ENCODE data around the gene SLC22A12.
A peak's percentile ranks its signal among the peaks of the same experiment; 100 is the strongest.

Gene SLC22A12

GRCh38 chr11:64649291-64649697 lies 58.3 kb downstream of the SLC22A12 start:
- DNase-seq (ENCODE audit: low spot score) = no peak

GRCh38 chr11:64650923-64651523 lies 60.0 kb downstream of the SLC22A12 start:
- peak; percentile 74 for DNase-seq (ENCODE audit: low spot score)
